H1 (cell line): ENCODE results near the gene PLEKHG4. TPM values are rescaled to one million over a fixed set of nuclear protein-coding genes. Genes with fewer than 3 reads are reported as not detected.

ENCODE experiments used
- CTCF ChIA-PET: fragments of 300-600 bp; sonication (Branson Sonifier 250); formaldehyde crosslinking; loops from one replicate; lab custom pipeline; 2021; ENCODE audit not compliant: partially characterized antibody; lab: Charles Lee
- POLR2A ChIA-PET: fragments of 300-600 bp; sonication (Branson Sonifier 250); formaldehyde crosslinking; loops from one replicate; lab custom pipeline; 2021; ENCODE audit warnings: inconsistent platforms; ENCODE audit not compliant: partially characterized antibody; lab: Charles Lee
- DNase-seq, 2 experiments: peaks; one replicate each; pipeline versions ENCODE4 v3.0.0 to v3.0.0-alpha.2; 2010 to 2022; ENCODE audit warnings: low spot score in 2 of 2, low read depth in 1 of 2, mixed read lengths in 1 of 2
- FAIRE-seq: peaks from 2 replicates; lab custom pipeline; 2011; peaks lifted over from hg19 to GRCh38; lab: Jason Lieb, UNC
- H2AFZ ChIP-seq: 2 replicates; pipeline ENCODE4 v1.8.1; 2012; ENCODE audit warnings: low read length, inconsistent platforms
- H2AK5ac ChIP-seq: 2 replicates; pipeline ENCODE4 v1.6.1; 2013; ENCODE audit warnings: low read depth, low read length
- H2BK120ac ChIP-seq: replicated peaks from 2 replicates; pipeline ENCODE3; 2013; ENCODE audit warnings: low read depth, low read length, inconsistent platforms
- H2BK12ac ChIP-seq: 2 replicates; pipeline ENCODE4 v1.6.1; 2013; ENCODE audit warnings: low read depth, low read length
- H2BK15ac ChIP-seq: 2 replicates; pipeline ENCODE4 v1.6.1; 2013; ENCODE audit warnings: low read length
- H2BK20ac ChIP-seq: 2 replicates; pipeline ENCODE4 v1.6.1; 2013; ENCODE audit warnings: low read length
- H2BK5ac ChIP-seq: 2 replicates; pipeline ENCODE4 v1.6.1; 2013; ENCODE audit warnings: low read depth, low read length
- H3K14ac ChIP-seq: 2 replicates; pipeline ENCODE4 v1.6.1; 2013; ENCODE audit warnings: inconsistent platforms; ENCODE audit not compliant: insufficient read length
- H3K18ac ChIP-seq: 2 replicates; pipeline ENCODE4 v1.6.1; 2013; ENCODE audit warnings: low read length; ENCODE audit errors: extremely low read depth
- H3K23ac ChIP-seq: 2 replicates; pipeline ENCODE4 v1.6.1; 2013; ENCODE audit warnings: inconsistent platforms; ENCODE audit not compliant: insufficient read length
- H3K23me2 ChIP-seq: 2 replicates; pipeline ENCODE4 v1.6.1; 2013; ENCODE audit warnings: low read depth, low read length
- H3K27ac ChIP-seq: 2 replicates; pipeline ENCODE4 v1.6.1; 2011; ENCODE audit warnings: low read depth, low read length, inconsistent platforms
- H3K27me3 ChIP-seq, 4 experiments: replicated peaks in 1 of 4; 1 replicate in 1 of 4; 2 replicates in 3 of 4; pipeline versions ENCODE4 v1.6.1 to v1.8.1; 2011 to 2013; ENCODE audit warnings: low read length in 3 of 4, mild to moderate bottlenecking in 3 of 4, inconsistent platforms in 2 of 4, mixed read lengths in 2 of 4, moderate library complexity in 1 of 4; ENCODE audit not compliant: control insufficient read depth in 3 of 4, insufficient read depth in 3 of 4; ENCODE audit errors: extremely low read depth in 1 of 4
- H3K36me3 ChIP-seq, 4 experiments: 2 replicates each; pipeline versions ENCODE4 v1.6.1 to v1.8.1; 2011 to 2013; ENCODE audit warnings: mild to moderate bottlenecking in 4 of 4, low read length in 3 of 4, moderate library complexity in 2 of 4, control low read depth in 1 of 4, inconsistent platforms in 1 of 4; ENCODE audit not compliant: insufficient read depth in 4 of 4, control insufficient read depth in 2 of 4
- H3K4ac ChIP-seq: replicated peaks from 2 replicates; pipeline ENCODE3; 2013; ENCODE audit warnings: low read length, low read depth, mixed read lengths, inconsistent platforms; ENCODE audit not compliant: insufficient read length
- H3K4me1 ChIP-seq, 4 experiments: replicated peaks in 1 of 4; 1 replicate in 1 of 4; 2 replicates in 3 of 4; pipeline versions ENCODE4 v1.6.1 to v1.8.1; 2011 to 2013; ENCODE audit warnings: low read length in 3 of 4, inconsistent platforms in 2 of 4, mixed read lengths in 1 of 4; ENCODE audit not compliant: insufficient read depth in 4 of 4, control insufficient read depth in 3 of 4
- H3K4me2 ChIP-seq, 2 experiments: 2 replicates each; pipeline versions ENCODE4 v1.6.1 to v1.8.1; 2011 to 2013; ENCODE audit warnings: low read depth in 2 of 2, low read length in 2 of 2, control low read depth in 1 of 2, inconsistent platforms in 1 of 2, mild to moderate bottlenecking in 1 of 2; ENCODE audit not compliant: insufficient read depth in 1 of 2
- H3K4me3 ChIP-seq, 4 experiments: fragments of 200-600, 300-600 bp in 1 of 4; sonication (generic), shearing (Covaris generic), sonication (Bioruptor Twin) in 1 of 4; 2 replicates each; pipeline versions ENCODE4 v1.5.1 to v1.8.1; 2011 to 2016; ENCODE audit warnings: low read length in 4 of 4, low read depth in 3 of 4, control low read depth in 2 of 4, inconsistent platforms in 2 of 4, mild to moderate bottlenecking in 2 of 4, mixed read lengths in 1 of 4, moderate library complexity in 1 of 4; ENCODE audit not compliant: insufficient read depth in 2 of 4; ENCODE audit errors: extremely low read depth in 1 of 4
- H3K56ac ChIP-seq: replicated peaks from 2 replicates; pipeline ENCODE3; 2013; ENCODE audit warnings: low read depth, mild to moderate bottlenecking, mixed read lengths, low read length, inconsistent platforms; ENCODE audit not compliant: insufficient read length
- H3K79me1 ChIP-seq: 2 replicates; pipeline ENCODE4 v1.6.1; 2013; ENCODE audit warnings: low read depth, low read length, control low read depth
- H3K79me2 ChIP-seq, 2 experiments: 2 replicates each; pipeline versions ENCODE4 v1.6.1 to v1.8.1; 2012 to 2013; ENCODE audit warnings: low read length in 2 of 2, mild to moderate bottlenecking in 2 of 2, inconsistent platforms in 1 of 2; ENCODE audit not compliant: insufficient read depth in 2 of 2, control insufficient read depth in 1 of 2
- H3K9ac ChIP-seq, 4 experiments: replicated peaks in 1 of 4; 1 replicate in 1 of 4; 2 replicates in 3 of 4; pipeline versions ENCODE4 v1.6.1 to v1.8.1; 2011 to 2013; ENCODE audit warnings: low read depth in 3 of 4, low read length in 3 of 4, control low read depth in 2 of 4, mild to moderate bottlenecking in 2 of 4, moderate library complexity in 2 of 4, inconsistent platforms in 1 of 4; ENCODE audit errors: extremely low read depth in 1 of 4
- H3K9me3 ChIP-seq, 2 experiments: 2 replicates each; pipeline versions ENCODE4 v1.6.1 to v1.8.1; 2012 to 2013; ENCODE audit warnings: mild to moderate bottlenecking in 2 of 2, moderate library complexity in 2 of 2, control low read depth in 1 of 2, inconsistent platforms in 1 of 2, low read depth in 1 of 2, low read length in 1 of 2, mixed read lengths in 1 of 2; ENCODE audit not compliant: insufficient read depth in 2 of 2
- H4K20me1 ChIP-seq, 2 experiments: replicated peaks in 1 of 2; 2 replicates each; pipeline versions ENCODE3 to v1.8.1; 2011 to 2013; ENCODE audit warnings: inconsistent platforms in 2 of 2, low read length in 2 of 2, mild to moderate bottlenecking in 1 of 2; ENCODE audit not compliant: insufficient read depth in 2 of 2, control insufficient read depth in 1 of 2
- H4K5ac ChIP-seq: 2 replicates; pipeline ENCODE4 v1.6.1; 2013; ENCODE audit warnings: low read length, low read depth, mixed read lengths, inconsistent platforms; ENCODE audit not compliant: insufficient read length
- H4K8ac ChIP-seq: 2 replicates; pipeline ENCODE4 v1.8.0; 2013; ENCODE audit warnings: mild to moderate bottlenecking, moderate library complexity, low read length, inconsistent platforms; ENCODE audit not compliant: insufficient read depth; ENCODE audit errors: extremely low read depth
- H4K91ac ChIP-seq: replicated peaks from 2 replicates; pipeline ENCODE3; 2013; ENCODE audit warnings: low read length, mixed read lengths, inconsistent platforms; ENCODE audit not compliant: insufficient read length
- BCL11A ChIP-seq, 2 experiments: IDR thresholded peaks; one replicate each; pipeline ENCODE4 v1.6.1; 2011; ENCODE audit warnings: low read depth in 2 of 2, low read length in 2 of 2, mild to moderate bottlenecking in 2 of 2
- CBX5 ChIP-seq: fragments of 300-800, 300-1000 bp; sonication (generic); IDR thresholded peaks from 2 replicates; pipeline ENCODE4 v1.7.1; 2016; ENCODE audit warnings: antibody characterized with exemption, low read length, low read depth
- EP300 ChIP-seq, 2 experiments: IDR thresholded peaks; 1 replicate in 1 of 2; 2 replicates in 1 of 2; pipeline ENCODE4 v1.6.1; 2011 to 2012; ENCODE audit warnings: low read depth in 2 of 2, low read length in 2 of 2, mild to moderate bottlenecking in 2 of 2, borderline replicate concordance in 1 of 2, inconsistent platforms in 1 of 2, moderate library complexity in 1 of 2
- JUND ChIP-seq: IDR thresholded peaks from 2 replicates; pipeline ENCODE4 v1.6.1; 2011; ENCODE audit warnings: mild to moderate bottlenecking, improper control_type of control experiment, low read length
- MAFK ChIP-seq: IDR thresholded peaks from 2 replicates; pipeline ENCODE4 v1.6.1; 2012; ENCODE audit warnings: low read depth, mild to moderate bottlenecking, improper control_type of control experiment, low read length
- RBBP5 ChIP-seq: IDR thresholded peaks from 2 replicates; pipeline ENCODE4 v1.7.1; 2012; ENCODE audit warnings: low read depth, mild to moderate bottlenecking, inconsistent platforms, low read length, moderate library complexity, borderline replicate concordance
- TBP ChIP-seq: IDR thresholded peaks from 2 replicates; pipeline ENCODE4 v1.6.1; 2011; ENCODE audit warnings: low read depth, low read length, improper control_type of control experiment
- WGBS, 2 experiments: shearing (Covaris generic) in 1 of 2; methylation state at CpG; one replicate each; pipeline versions ENCODE4 v1.1.6 to v1.1.7; 2013 to 2015; ENCODE audit warnings: low lambda C conversion rate in 2 of 2, mixed read lengths in 2 of 2, inconsistent platforms in 1 of 2, low coverage in 1 of 2, missing lambda C conversion rate in 1 of 2; ENCODE audit not compliant: insufficient replicate concordance in 2 of 2, insufficient coverage in 1 of 2, insufficient read length in 1 of 2; ENCODE audit errors: extremely low coverage in 1 of 2, missing lambda C conversion rate in 1 of 2; 5-methylcytosine and 5-hydroxymethylcytosine counted together
- polyA plus RNA-seq, 7 experiments: library from polyadenylated mRNA; depleted of rRNA in 3 of 7; stranded (reverse) in 5 of 7; unstranded in 2 of 7; fragments of >200 nt in 5 of 7; fragments of 200-250 nt in 2 of 7; gene quantifications; 1 replicate in 5 of 7; 2 replicates in 1 of 7; 4 replicates in 1 of 7; pipeline versions ENCODE4 v1.2.1 to v1.2.3, GENCODE V29; 2011 to 2013; ENCODE audit warnings: missing spikeins in 2 of 7, mixed read lengths in 2 of 7
- total RNA-seq: library from RNA; stranded (reverse); fragmentation: NEBNext Ultra II Directional; extraction: Animal tissue kit (Norgen Biotek cat#: 25700); gene quantifications from 2 replicates; pipeline ENCODE4 v1.2.1, GENCODE V29; 2021
- TF ChIP-seq, protein P1 (sequence below): IDR thresholded peaks from 2 replicates; pipeline ENCODE4 v1.6.1; 2012; ENCODE audit warnings: low read length, inconsistent platforms

Gene PLEKHG4
- total and polyA plus RNA-seq, 2 of the 8 experiments (the other 6 are each of a cell fraction or from before 2014, with no cell fraction given) = 7.7 to 11.1 TPM

- no peaks in the 10 kb centered on the region for H3K23me2 ChIP-seq
- DNase-seq (no peak), FAIRE-seq (no peak)
- H3K56ac ChIP-seq = no peak overlapping the region
- no peaks in the 10 kb centered on the region for H3K27me3 ChIP-seq
- no peak overlapping the region for H2BK12ac ChIP-seq
- no peak overlapping the region for H2AK5ac ChIP-seq
- no peak overlapping the region for H2BK20ac ChIP-seq
- ChIA-PET POLR2A (interaction anchor here (0.8 to 11.2 kb wide), 7 partner anchors 9 to 190 kb away, joined by 3 to 111 read pairs (median 4); partner anchors contain the start of genes FHOD1, SLC9A5 and TMEM208), CTCF (interaction anchor here (0.6 to 4.6 kb wide), 11 partner anchors 9 to 586 kb away, joined by 3 to 23 read pairs (median 4); partner anchors contain the start of genes ELMO3, KCTD19, LRRC36 and NOL3)
- H3K4me2 ChIP-seq = no peak overlapping the region
- H3K79me2 ChIP-seq = no peaks in the 10 kb centered on the region
- H2BK15ac ChIP-seq = no peak overlapping the region
- no peak overlapping the region for H2BK120ac ChIP-seq
- peaks cover 5 to 21% (median 13%) of the 10 kb centered on the region in 4 experiments; a peak in 5 of 8 replicates for H3K36me3 ChIP-seq
- no peak overlapping the region for H4K91ac ChIP-seq
- peaks cover 0 to 9% of the 10 kb centered on the region in 2 experiments for H4K20me1 ChIP-seq
- H3K18ac ChIP-seq = no peak overlapping the region
- peaks cover 14% of the 10 kb centered on the region for H3K79me1 ChIP-seq
- H4K5ac ChIP-seq = no peak overlapping the region
- no peak overlapping the region for H3K4ac ChIP-seq
- H4K8ac ChIP-seq = no peak overlapping the region
- no peak overlapping the region for H2AFZ ChIP-seq
- no peak overlapping the region for H3K14ac ChIP-seq
- H3K4me1 ChIP-seq = peaks cover 3 to 8% (median 7%) of the 10 kb centered on the region in 4 experiments; a peak in 6 of 7 replicates
- no peak overlapping the region for H3K27ac ChIP-seq
- WGBS, 2 experiments = 95% methylated on average over 16 of the region's 16 CpGs; no CpG with 5 or more reads in 1 of the 2 experiments
- H3K9ac ChIP-seq = no peak overlapping the region; a peak in 1 of 7 replicates
- H3K9me3 ChIP-seq = no peaks in the 10 kb centered on the region
- peak overlapping the region; percentile 66; the same call in 1 of the 2 replicates for H2BK5ac ChIP-seq
- no peak overlapping the region for H3K4me3 ChIP-seq
- H3K23ac ChIP-seq = no peak overlapping the region
- TF ChIP-seq RBBP5 (no peak), EP300 (IDR thresholded peaks at IDR 0.05; ENCODE audit: borderline replicate concordance in 1 of 2, low read depth in 2 of 2, low read length in 2 of 2) (no peak), JUND (no peak), BCL11A (IDR thresholded peaks at IDR 0.05; ENCODE audit: low read depth in 2 of 2, low read length in 2 of 2) (no peak), TBP (no peak), CBX5 (no peak), MAFK (no peak)
- TF ChIP-seq, protein P1, sequence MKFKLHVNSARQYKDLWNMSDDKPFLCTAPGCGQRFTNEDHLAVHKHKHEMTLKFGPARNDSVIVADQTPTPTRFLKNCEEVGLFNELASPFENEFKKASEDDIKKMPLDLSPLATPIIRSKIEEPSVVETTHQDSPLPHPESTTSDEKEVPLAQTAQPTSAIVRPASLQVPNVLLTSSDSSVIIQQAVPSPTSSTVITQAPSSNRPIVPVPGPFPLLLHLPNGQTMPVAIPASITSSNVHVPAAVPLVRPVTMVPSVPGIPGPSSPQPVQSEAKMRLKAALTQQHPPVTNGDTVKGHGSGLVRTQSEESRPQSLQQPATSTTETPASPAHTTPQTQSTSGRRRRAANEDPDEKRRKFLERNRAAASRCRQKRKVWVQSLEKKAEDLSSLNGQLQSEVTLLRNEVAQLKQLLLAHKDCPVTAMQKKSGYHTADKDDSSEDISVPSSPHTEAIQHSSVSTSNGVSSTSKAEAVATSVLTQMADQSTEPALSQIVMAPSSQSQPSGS = no peak
Observed at GRCh38 chr16:67237396-67238277, 41.7 kb upstream of the PLEKHG4 start.
